ENCODE data around the gene LMTK2. TPM values are rescaled to one million over a fixed set of nuclear protein-coding genes. Genes with fewer than 3 reads are reported as not detected.

Gene LMTK2
- total and polyA plus RNA-seq, 2 experiments from 2014 or later: 6.1 to 30.8 TPM

- no peak for TF ChIP-seq ZNF462 (CRISPR knock-in tag; IDR thresholded peaks at IDR 0.05)
- TF ChIP-seq EZH2phosphoT487 (IDR thresholded peaks at IDR 0.05; ENCODE audit: unreplicated experiment): no peak
- no peak for TF ChIP-seq POLR2AphosphoS5 (IDR thresholded peaks at IDR 0.05; ENCODE audit: low read depth)
- TF ChIP-seq NANOG (IDR thresholded peaks at IDR 0.05; ENCODE audit: borderline replicate concordance): no peak
- TF ChIP-seq EZH2 (IDR thresholded peaks at IDR 0.05; ENCODE audit: low read depth, unreplicated experiment): no peak
- TF ChIP-seq CTCF (conservative IDR thresholded peaks at IDR 0.05; ENCODE audit: low read depth in 2 of 2): no peak
- no peak for TF ChIP-seq ETS1 (IDR thresholded peaks at IDR 0.05)
Measured at GRCh38 chr7:98180751-98181150, 74.1 kb downstream of the LMTK2 start (continued).
